Tibial nerve (tissue), 4 donors: Measurements from ENCODE around the gene P3R3URF. TPM values are rescaled to one million over a fixed set of nuclear protein-coding genes. Genes with fewer than 3 reads are reported as not detected.

Experiments
- DNase-seq, 2 donors: peaks; one replicate each; pipeline ENCODE4 v3.0.0-alpha.2; 2019; ENCODE audit warnings: low spot score in 2 of 2
- H3K27ac ChIP-seq, 4 donors: fragments of 200-600 bp; sonication (generic) in 3 of 4; one replicate each; pipeline ENCODE4 v1.5.1; 2017 to 2019; ENCODE audit warnings: mild to moderate bottlenecking in 1 of 4
- H3K27me3 ChIP-seq, 2 donors: fragments of 200-600 bp; sonication (generic) in 1 of 2; one replicate each; pipeline versions ENCODE4 v1.5.1 to v1.6.0; 2017 to 2019
- H3K36me3 ChIP-seq, 3 donors: fragments of 200-600 bp; sonication (generic); one replicate each; pipeline ENCODE4 v1.5.1; 2018 to 2019
- H3K4me1 ChIP-seq, 4 donors: fragments of 200-600 bp; sonication (generic) in 3 of 4; one replicate each; pipeline ENCODE4 v1.5.1; 2017 to 2019
- H3K4me3 ChIP-seq, 4 donors: fragments of 200-600 bp; sonication (generic) in 3 of 4; one replicate each; pipeline ENCODE4 v1.5.1; 2017 to 2019; ENCODE audit warnings: mild to moderate bottlenecking in 1 of 4, moderate library complexity in 1 of 4
- H3K9me3 ChIP-seq, 4 donors: fragments of 200-600 bp; sonication (generic) in 3 of 4; one replicate each; pipeline ENCODE4 v1.5.1; 2017 to 2019
- CTCF ChIP-seq, 5 experiments: fragments of 200-600 bp in 3 of 5; fragments of 450-650 bp in 2 of 5; sonication (generic) in 3 of 5; IDR thresholded peaks; one replicate each; pipeline ENCODE4 v1.5.1; 2016 to 2019; ENCODE audit warnings: antibody characterized with exemption in 5 of 5, mild to moderate bottlenecking in 3 of 5, moderate library complexity in 2 of 5
- EP300 ChIP-seq, 2 donors: sonication (generic); formaldehyde crosslinking; IDR thresholded peaks; one replicate each; pipeline ENCODE4 v1.6.1; 2017; ENCODE audit warnings: antibody characterized with exemption in 2 of 2, mild to moderate bottlenecking in 1 of 2
- POLR2A ChIP-seq, 2 donors: fragments of 450-650 bp; IDR thresholded peaks; one replicate each; pipeline ENCODE4 v1.6.1; 2017; ENCODE audit warnings: antibody characterized with exemption in 2 of 2, mild to moderate bottlenecking in 2 of 2, moderate library complexity in 2 of 2
- WGBS, 2 donors: methylation state at CpG; one replicate each; pipeline ENCODE4 v1.1.5; 2018; 5-methylcytosine and 5-hydroxymethylcytosine counted together
- total RNA-seq, 4 donors: library from RNA; depleted of rRNA; stranded (reverse); fragments of >200 nt; gene quantifications; one replicate each; pipeline ENCODE4 v1.1.0, GENCODE V29; 2016

The P3R3URF gene
- total RNA-seq, 4 donors from 2014 or later = not detected

GRCh38 chr1:46199233-46199749, 23.0 kb upstream of the P3R3URF start:
- peak overlapping the region in 1 of 4 donors; percentile 86 for H3K4me3 ChIP-seq

GRCh38 chr1:46197964-46198811, 21.9 kb upstream of the P3R3URF start, which contains the start of gene POMGNT1:
Gene POMGNT1, minus strand, starts transcription at chr1:46198434. Its CDS starts 613 bp downstream, at chr1:46197821.
- peak within 1 kb of the TSS; percentile 58 to 94 (median 84) for H3K4me3 ChIP-seq
- no peaks in the 10 kb centered on the region for H3K27me3 ChIP-seq
- WGBS, 2 donors = 0 to 2% methylated on average over 24 to 46 of the region's 67 CpGs
- peak; percentile 47 to 51 for DNase-seq
- TF ChIP-seq CTCF (IDR thresholded peaks at IDR 0.05) = no peak
- TF ChIP-seq POLR2A (IDR thresholded peaks at IDR 0.05) = peak in 1 of 2 donors; percentile 66
- TF ChIP-seq EP300 (IDR thresholded peaks at IDR 0.05) = peak in 1 of 2 donors; percentile 56
- no peaks in the 10 kb centered on the region for H3K9me3 ChIP-seq
- peaks cover 0 to 38% (median 8%) of the 10 kb centered on the region in 3 donors for H3K36me3 ChIP-seq
- H3K4me1 ChIP-seq = peaks cover 0 to 35% (median 13%) of the 10 kb centered on the region in 4 donors
- peak within 1 kb of the TSS; percentile 63 to 93 (median 84) for H3K27ac ChIP-seq

More at GRCh38 chr1:46199233-46199749, 23.0 kb upstream of the P3R3URF start:
- H3K27ac ChIP-seq = peak overlapping the region in 2 of 4 donors; percentile 89 to 93
- peaks cover 0 to 27% (median 0%) of the 10 kb centered on the region in 3 donors for H3K36me3 ChIP-seq
- WGBS, 2 donors = 73 to 87% methylated on average over 3 of the region's 3 CpGs
- TF ChIP-seq CTCF (IDR thresholded peaks at IDR 0.05) = no peak
- TF ChIP-seq EP300 (IDR thresholded peaks at IDR 0.05) = no peak
- no peak for TF ChIP-seq POLR2A (IDR thresholded peaks at IDR 0.05)
- H3K4me1 ChIP-seq = peaks cover 0 to 40% (median 16%) of the 10 kb centered on the region in 4 donors
- H3K9me3 ChIP-seq = no peaks in the 10 kb centered on the region
- H3K27me3 ChIP-seq = no peaks in the 10 kb centered on the region
- no peak for DNase-seq

- 42 to 48% methylated on average over 9 of the region's 9 CpGs for WGBS, 2 donors
- Histone ChIP-seq H3K4me1 (peaks cover 0 to 30% (median 13%) of the 10 kb centered on the region in 4 donors), H3K27ac (peak overlapping the region in 3 of 4 donors; percentile 49 to 89 (median 79))
Observed at GRCh38 chr1:46197560-46197963, 21.3 kb upstream of the P3R3URF start.

GRCh38 chr1:46196609-46197008, 20.3 kb upstream of the P3R3URF start:
- TF ChIP-seq CTCF (IDR thresholded peaks at IDR 0.05) = no peak
- no peak for TF ChIP-seq EP300 (IDR thresholded peaks at IDR 0.05)
- peak overlapping the region in 1 of 4 donors; percentile 89 for H3K27ac ChIP-seq
- no peaks in the 10 kb centered on the region for H3K27me3 ChIP-seq
- WGBS, 2 donors = 93 to 94% methylated on average over 9 of the region's 9 CpGs
- H3K4me3 ChIP-seq = no peak overlapping the region
- no peak for DNase-seq
- peaks cover 0 to 53% (median 9%) of the 10 kb centered on the region in 3 donors for H3K36me3 ChIP-seq
- peaks cover 0 to 25% (median 13%) of the 10 kb centered on the region in 4 donors for H3K4me1 ChIP-seq
- H3K9me3 ChIP-seq = no peaks in the 10 kb centered on the region

More at GRCh38 chr1:46197560-46197963, 21.3 kb upstream of the P3R3URF start:
- peak overlapping the region; percentile 58 to 94 (median 84) for H3K4me3 ChIP-seq
- no peaks in the 10 kb centered on the region for H3K9me3 ChIP-seq
- TF ChIP-seq POLR2A (IDR thresholded peaks at IDR 0.05) = no peak
- DNase-seq = no peak
- H3K36me3 ChIP-seq = peaks cover 0 to 44% (median 9%) of the 10 kb centered on the region in 3 donors
- H3K27me3 ChIP-seq = no peaks in the 10 kb centered on the region

- Histone ChIP-seq H3K36me3 (peaks cover 0 to 72% (median 9%) of the 10 kb centered on the region in 3 donors), H3K27me3 (no peaks in the 10 kb centered on the region), H3K27ac (no peak overlapping the region), H3K4me3 (no peak overlapping the region), H3K4me1 (peaks cover 0 to 25% (median 13%) of the 10 kb centered on the region in 4 donors), H3K9me3 (no peaks in the 10 kb centered on the region)
- 62 to 70% methylated on average over 5 of the region's 5 CpGs for WGBS, 2 donors
- no peak for TF ChIP-seq CTCF (IDR thresholded peaks at IDR 0.05)
- TF ChIP-seq EP300 (IDR thresholded peaks at IDR 0.05) = no peak
- no peak for TF ChIP-seq POLR2A (IDR thresholded peaks at IDR 0.05)
- no peak for DNase-seq
Observed at GRCh38 chr1:46194641-46195193, 18.4 kb upstream of the P3R3URF start.
